GM11168 (cell line): ENCODE data around the gene KANSL3.

Experiments
- in situ Hi-C: fragments of 300-500 bp; cut with MboI; formaldehyde crosslinking; loops from one replicate; pipeline ENCODE4 v1.12.0; 2022; ENCODE audit warnings: low sequenced_read_pairs; ENCODE audit not compliant: unreplicated experiment

The KANSL3 gene

GRCh38 chr2:96616535-96616934 lies 21.6 kb downstream of the KANSL3 start:
- in situ Hi-C loops = no loop called here

- in situ Hi-C loops = no loop called here
Measured at GRCh38 chr2:96616128-96616527, 22.0 kb downstream of the KANSL3 start.

GRCh38 chr2:96608469-96609455 lies 29.4 kb downstream of the KANSL3 start:
- in situ Hi-C loops = no loop called here

GRCh38 chr2:96604104-96604503 lies 34.0 kb downstream of the KANSL3 start:
- in situ Hi-C loops = no loop called here

- in situ Hi-C loops = no loop called here
Measured at GRCh38 chr2:96602330-96602823, 35.7 kb downstream of the KANSL3 start.

- in situ Hi-C loops = no loop called here
Measured at GRCh38 chr2:96601382-96602292, 36.5 kb downstream of the KANSL3 start.

GRCh38 chr2:96599941-96600340 lies 38.2 kb downstream of the KANSL3 start:
- in situ Hi-C loops = no loop called here

- in situ Hi-C loops = no loop called here
Measured at GRCh38 chr2:96596596-96596995, 41.5 kb downstream of the KANSL3 start.

- in situ Hi-C loops = no loop called here
Measured at GRCh38 chr2:96594691-96595152, 43.4 kb downstream of the KANSL3 start.

GRCh38 chr2:96594282-96594681 lies 43.8 kb downstream of the KANSL3 start:
- in situ Hi-C loops = no loop called here

GRCh38 chr2:96591494-96591893 lies 46.6 kb downstream of the KANSL3 start:
- in situ Hi-C loops = no loop called here

- in situ Hi-C loops = no loop called here
Measured at GRCh38 chr2:96591054-96591453, 47.1 kb downstream of the KANSL3 start.

GRCh38 chr2:96587843-96588242 lies 50.3 kb downstream of the KANSL3 start:
- in situ Hi-C loops = no loop called here

GRCh38 chr2:96584017-96584416 lies 54.1 kb downstream of the KANSL3 start:
- in situ Hi-C loops = no loop called here

- in situ Hi-C loops = no loop called here
Measured at GRCh38 chr2:96580771-96581170, 57.3 kb downstream of the KANSL3 start.

- in situ Hi-C loops = no loop called here
Measured at GRCh38 chr2:96579422-96579821, 58.7 kb downstream of the KANSL3 start.

GRCh38 chr2:96578731-96579130 lies 59.4 kb downstream of the KANSL3 start:
- in situ Hi-C loops = no loop called here

GRCh38 chr2:96577501-96577900 lies 60.6 kb downstream of the KANSL3 start:
- in situ Hi-C loops = no loop called here

GRCh38 chr2:96575785-96576456 lies 62.2 kb downstream of the KANSL3 start:
- in situ Hi-C loops = no loop called here

- in situ Hi-C loops = no loop called here
Measured at GRCh38 chr2:96574364-96574763, 63.7 kb downstream of the KANSL3 start.
